ENCODE data around the gene KLF13.

Gene KLF13

GRCh38 chr15:31333119-31333518 is 6.5 kb downstream of the KLF13 start:
- Histone ChIP-seq H3K79me2 (ENCODE audit: control insufficient read depth, low read length) (peaks cover 100% of the 10 kb centered on the region), H3K4me3 (ENCODE audit: low read length) (no peak overlapping the region), H3K4me2 (ENCODE audit: low read length) (peak overlapping the region; percentile 96), H3K36me3 (ENCODE audit: control insufficient read depth, low read length) (peaks cover 57% of the 10 kb centered on the region), H3K27me3 (ENCODE audit: control insufficient read depth, low read length) (no peaks in the 10 kb centered on the region), H3F3A (ENCODE audit: control insufficient read depth, insufficient read depth) (peaks cover 33% of the 10 kb centered on the region), H3K4me1 (ENCODE audit: control insufficient read depth, low read length) (peaks cover 95% of the 10 kb centered on the region), H3K9me2 (replicated peaks; ENCODE audit: control insufficient read depth, low read length) (no peaks in the 10 kb centered on the region), H3K9me3 (ENCODE audit: control insufficient read depth, insufficient read depth, low read length) (no peaks in the 10 kb centered on the region), H3K27ac (ENCODE audit: low read depth, low read length) (peak overlapping the region; percentile 32; the same call in 1 of the 2 replicates), H4K20me1 (ENCODE audit: control insufficient read depth, insufficient read depth, low read depth, low read length) (peaks cover 21% of the 10 kb centered on the region)
- TF ChIP-seq CTCF (IDR thresholded peaks at IDR 0.05; ENCODE audit: low read depth, low read length, poor library complexity, severe bottlenecking), result no peak
- TF ChIP-seq EZH2phosphoT487 (IDR thresholded peaks at IDR 0.05; ENCODE audit: borderline replicate concordance, low read length), result no peak

- Histone ChIP-seq H3K9me2 (replicated peaks; ENCODE audit: control insufficient read depth, low read length) (no peaks in the 10 kb centered on the region), H3K27ac (ENCODE audit: low read depth, low read length) (peak overlapping the region; percentile 32), H3K9me3 (ENCODE audit: control insufficient read depth, insufficient read depth, low read length) (no peaks in the 10 kb centered on the region), H3K4me2 (ENCODE audit: low read length) (peak overlapping the region; percentile 89), H3K4me1 (ENCODE audit: control insufficient read depth, low read length) (peaks cover 100% of the 10 kb centered on the region), H3K4me3 (ENCODE audit: low read length) (peak overlapping the region; percentile 27), H3K27me3 (ENCODE audit: control insufficient read depth, low read length) (no peaks in the 10 kb centered on the region), H3F3A (ENCODE audit: control insufficient read depth, insufficient read depth) (peaks cover 33% of the 10 kb centered on the region), H4K20me1 (ENCODE audit: control insufficient read depth, insufficient read depth, low read depth, low read length) (peaks cover 23% of the 10 kb centered on the region), H3K79me2 (ENCODE audit: control insufficient read depth, low read length) (peaks cover 100% of the 10 kb centered on the region), H3K36me3 (ENCODE audit: control insufficient read depth, low read length) (peaks cover 54% of the 10 kb centered on the region)
- no peak for TF ChIP-seq CTCF (IDR thresholded peaks at IDR 0.05; ENCODE audit: low read depth, low read length, poor library complexity, severe bottlenecking)
- no peak for TF ChIP-seq EZH2phosphoT487 (IDR thresholded peaks at IDR 0.05; ENCODE audit: borderline replicate concordance, low read length)
Measured at GRCh38 chr15:31333820-31334219, 7.2 kb downstream of the KLF13 start.

GRCh38 chr15:31335989-31336592 is 9.5 kb downstream of the KLF13 start:
- Histone ChIP-seq H3K27ac (ENCODE audit: low read depth, low read length) (peak overlapping the region; percentile 83), H3K4me2 (ENCODE audit: low read length) (peak overlapping the region; percentile 89), H3F3A (ENCODE audit: control insufficient read depth, insufficient read depth) (peaks cover 52% of the 10 kb centered on the region), H3K9me2 (replicated peaks; ENCODE audit: control insufficient read depth, low read length) (no peaks in the 10 kb centered on the region), H3K9me3 (ENCODE audit: control insufficient read depth, insufficient read depth, low read length) (no peaks in the 10 kb centered on the region), H3K27me3 (ENCODE audit: control insufficient read depth, low read length) (no peaks in the 10 kb centered on the region), H3K36me3 (ENCODE audit: control insufficient read depth, low read length) (peaks cover 50% of the 10 kb centered on the region), H3K4me3 (ENCODE audit: low read length) (peak overlapping the region; percentile 67), H4K20me1 (ENCODE audit: control insufficient read depth, insufficient read depth, low read depth, low read length) (peaks cover 12% of the 10 kb centered on the region), H3K4me1 (ENCODE audit: control insufficient read depth, low read length) (peaks cover 100% of the 10 kb centered on the region), H3K79me2 (ENCODE audit: control insufficient read depth, low read length) (peaks cover 100% of the 10 kb centered on the region)
- no peak for TF ChIP-seq EZH2phosphoT487 (IDR thresholded peaks at IDR 0.05; ENCODE audit: borderline replicate concordance, low read length)
- no peak for TF ChIP-seq CTCF (IDR thresholded peaks at IDR 0.05; ENCODE audit: low read depth, low read length, poor library complexity, severe bottlenecking)
